ENCODE measurements around the gene PCARE.

DNA sequence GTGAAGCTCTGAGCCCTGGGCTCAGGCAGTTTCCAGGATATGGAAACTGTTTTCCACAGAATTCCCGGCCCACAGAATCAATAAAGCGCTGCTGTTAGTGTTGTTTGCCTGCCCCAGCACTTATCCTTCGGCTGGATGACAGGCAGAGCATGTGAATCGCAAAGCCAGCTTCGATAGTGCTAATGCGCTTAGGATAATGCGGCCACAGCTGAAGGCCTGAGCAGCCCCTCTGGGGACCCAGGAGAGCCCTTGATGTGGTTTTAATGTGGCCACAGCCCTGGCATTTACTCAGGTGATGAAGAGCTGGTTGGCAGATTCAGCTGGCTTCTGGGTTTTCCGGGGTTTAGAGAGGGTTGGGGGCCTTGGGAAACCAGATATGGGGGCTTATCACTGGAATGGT is 23.7 kb downstream of the PCARE start:
- TF ChIP-seq, protein P1, sequence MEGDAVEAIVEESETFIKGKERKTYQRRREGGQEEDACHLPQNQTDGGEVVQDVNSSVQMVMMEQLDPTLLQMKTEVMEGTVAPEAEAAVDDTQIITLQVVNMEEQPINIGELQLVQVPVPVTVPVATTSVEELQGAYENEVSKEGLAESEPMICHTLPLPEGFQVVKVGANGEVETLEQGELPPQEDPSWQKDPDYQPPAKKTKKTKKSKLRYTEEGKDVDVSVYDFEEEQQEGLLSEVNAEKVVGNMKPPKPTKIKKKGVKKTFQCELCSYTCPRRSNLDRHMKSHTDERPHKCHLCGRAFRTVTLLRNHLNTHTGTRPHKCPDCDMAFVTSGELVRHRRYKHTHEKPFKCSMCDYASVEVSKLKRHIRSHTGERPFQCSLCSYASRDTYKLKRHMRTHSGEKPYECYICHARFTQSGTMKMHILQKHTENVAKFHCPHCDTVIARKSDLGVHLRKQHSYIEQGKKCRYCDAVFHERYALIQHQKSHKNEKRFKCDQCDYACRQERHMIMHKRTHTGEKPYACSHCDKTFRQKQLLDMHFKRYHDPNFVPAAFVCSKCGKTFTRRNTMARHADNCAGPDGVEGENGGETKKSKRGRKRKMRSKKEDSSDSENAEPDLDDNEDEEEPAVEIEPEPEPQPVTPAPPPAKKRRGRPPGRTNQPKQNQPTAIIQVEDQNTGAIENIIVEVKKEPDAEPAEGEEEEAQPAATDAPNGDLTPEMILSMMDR (IDR thresholded peaks at IDR 0.05; ENCODE audit: low read length), result no peak
- TF ChIP-seq EZH2 (IDR thresholded peaks at IDR 0.05; ENCODE audit: borderline replicate concordance, low read length), result no peak
